Fibroblast of the conjunctiva (primary cell): ENCODE measurements around the gene CD209.
A peak's percentile ranks its signal among the peaks of the same experiment; 100 is the strongest.
"Not testable (repeated sequence)": the region's sequence is repeated elsewhere in the genome, so short reads cannot be mapped to it uniquely, and the experiment has no call there.

Experiments
- DNase-seq: peaks from one replicate; pipeline ENCODE4 v3.0.0-alpha.2; 2010; ENCODE audit warnings: low read depth

CD209 gene

GRCh38 chr19:7746903-7747884 is at the start of gene CD209:
TSS of gene CD209 (minus strand) at chr19:7747534. CDS start at chr19:7747511, 23 bp downstream.
- no peak for DNase-seq

- DNase-seq = no peak
Observed at GRCh38 chr19:7795555-7796161, 48.3 kb upstream of the CD209 start.

- no peak for DNase-seq
Observed at GRCh38 chr19:7793493-7793892, 46.2 kb upstream of the CD209 start.

- not testable (repeated sequence) for DNase-seq
Observed at GRCh38 chr19:7792701-7793100, 45.4 kb upstream of the CD209 start.

GRCh38 chr19:7792281-7792680 is 44.9 kb upstream of the CD209 start:
- DNase-seq = no peak

GRCh38 chr19:7790416-7790815 is 43.1 kb upstream of the CD209 start:
- no peak for DNase-seq

- no peak for DNase-seq
Observed at GRCh38 chr19:7789447-7789846, 42.1 kb upstream of the CD209 start.

GRCh38 chr19:7788933-7789323 is 41.6 kb upstream of the CD209 start:
- DNase-seq = no peak

GRCh38 chr19:7788178-7788932 is 41.0 kb upstream of the CD209 start:
- DNase-seq = no peak

GRCh38 chr19:7787602-7788177 is 40.4 kb upstream of the CD209 start:
- DNase-seq = no peak

GRCh38 chr19:7787141-7787540 is 39.8 kb upstream of the CD209 start:
- no peak for DNase-seq

GRCh38 chr19:7784856-7785255 is 37.5 kb upstream of the CD209 start:
- DNase-seq = no peak

GRCh38 chr19:7783991-7784423 is 36.7 kb upstream of the CD209 start:
- peak; percentile 8 for DNase-seq

GRCh38 chr19:7781157-7781556 is 33.8 kb upstream of the CD209 start:
- DNase-seq = no peak

GRCh38 chr19:7779631-7780486 is 32.5 kb upstream of the CD209 start:
- no peak for DNase-seq

GRCh38 chr19:7778081-7778480 is 30.7 kb upstream of the CD209 start:
- no peak for DNase-seq

GRCh38 chr19:7775761-7776160 is 28.4 kb upstream of the CD209 start:
- no peak for DNase-seq

GRCh38 chr19:7773841-7774240 is 26.5 kb upstream of the CD209 start:
- no peak for DNase-seq

GRCh38 chr19:7772752-7773291 is 25.5 kb upstream of the CD209 start:
- no peak for DNase-seq

- DNase-seq = no peak
Observed at GRCh38 chr19:7771072-7771471, 23.7 kb upstream of the CD209 start.

GRCh38 chr19:7769171-7769570 is 21.8 kb upstream of the CD209 start:
- no peak for DNase-seq
